Measurements from ENCODE around the gene ADRM1.

DNA sequence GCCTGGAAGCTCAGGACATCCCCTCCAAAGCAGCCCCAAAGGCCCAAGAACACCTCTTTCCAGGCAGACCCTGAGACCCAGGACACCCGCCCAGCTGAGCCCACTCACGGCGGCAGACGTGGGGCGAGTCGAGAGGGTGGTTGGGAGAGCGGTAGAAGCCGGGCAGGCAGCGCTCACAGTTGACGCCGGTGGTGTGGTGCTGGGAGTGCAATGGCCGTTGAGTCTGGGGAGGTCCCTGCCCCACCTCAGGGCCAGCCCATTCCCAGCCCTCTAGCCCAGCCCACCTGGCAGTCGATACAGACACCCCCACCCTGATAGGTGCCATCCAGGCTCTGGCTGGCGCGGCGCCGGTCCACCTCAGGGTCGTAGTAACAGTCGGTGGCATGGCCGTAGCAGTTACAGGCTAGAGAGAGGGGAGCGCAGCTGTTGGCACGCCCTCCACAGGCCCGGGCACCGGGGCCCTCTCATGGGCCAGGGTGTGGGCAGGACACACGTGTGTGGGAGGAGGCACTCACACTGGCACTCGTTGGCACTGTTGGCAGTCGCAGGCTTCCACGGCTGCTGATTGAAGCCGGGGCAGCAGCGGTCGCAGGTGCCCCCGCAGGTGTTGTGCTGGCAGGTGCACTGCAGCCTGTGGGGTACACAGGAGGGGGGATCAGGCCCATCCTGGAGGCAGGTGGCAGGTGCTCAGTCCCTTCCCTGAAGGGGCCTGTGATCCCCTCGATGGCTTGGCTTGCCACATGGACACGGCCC, 43.8 kb downstream of the ADRM1 start:
- TF ChIP-seq, protein P1, sequence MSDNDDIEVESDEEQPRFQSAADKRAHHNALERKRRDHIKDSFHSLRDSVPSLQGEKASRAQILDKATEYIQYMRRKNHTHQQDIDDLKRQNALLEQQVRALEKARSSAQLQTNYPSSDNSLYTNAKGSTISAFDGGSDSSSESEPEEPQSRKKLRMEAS (CRISPR knock-in tag; IDR thresholded peaks at IDR 0.05) = no peak
- TF ChIP-seq, protein P2, sequence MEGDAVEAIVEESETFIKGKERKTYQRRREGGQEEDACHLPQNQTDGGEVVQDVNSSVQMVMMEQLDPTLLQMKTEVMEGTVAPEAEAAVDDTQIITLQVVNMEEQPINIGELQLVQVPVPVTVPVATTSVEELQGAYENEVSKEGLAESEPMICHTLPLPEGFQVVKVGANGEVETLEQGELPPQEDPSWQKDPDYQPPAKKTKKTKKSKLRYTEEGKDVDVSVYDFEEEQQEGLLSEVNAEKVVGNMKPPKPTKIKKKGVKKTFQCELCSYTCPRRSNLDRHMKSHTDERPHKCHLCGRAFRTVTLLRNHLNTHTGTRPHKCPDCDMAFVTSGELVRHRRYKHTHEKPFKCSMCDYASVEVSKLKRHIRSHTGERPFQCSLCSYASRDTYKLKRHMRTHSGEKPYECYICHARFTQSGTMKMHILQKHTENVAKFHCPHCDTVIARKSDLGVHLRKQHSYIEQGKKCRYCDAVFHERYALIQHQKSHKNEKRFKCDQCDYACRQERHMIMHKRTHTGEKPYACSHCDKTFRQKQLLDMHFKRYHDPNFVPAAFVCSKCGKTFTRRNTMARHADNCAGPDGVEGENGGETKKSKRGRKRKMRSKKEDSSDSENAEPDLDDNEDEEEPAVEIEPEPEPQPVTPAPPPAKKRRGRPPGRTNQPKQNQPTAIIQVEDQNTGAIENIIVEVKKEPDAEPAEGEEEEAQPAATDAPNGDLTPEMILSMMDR (IDR thresholded peaks at IDR 0.05) = no peak
- no peak for TF ChIP-seq IRF2 (CRISPR knock-in tag; IDR thresholded peaks at IDR 0.05; ENCODE audit: borderline replicate concordance, low read depth)
- no peak for TF ChIP-seq NR2C2 (CRISPR knock-in tag; IDR thresholded peaks at IDR 0.05)
- no peak for TF ChIP-seq FOXP1 (CRISPR knock-in tag; IDR thresholded peaks at IDR 0.05; ENCODE audit: borderline replicate concordance)
